Measurements from ENCODE around the gene GNAT2.

- TF ChIP-seq NFYB (IDR thresholded peaks at IDR 0.05; ENCODE audit: insufficient read depth, low read depth, low read length) = no peak
- TF ChIP-seq, protein P1, sequence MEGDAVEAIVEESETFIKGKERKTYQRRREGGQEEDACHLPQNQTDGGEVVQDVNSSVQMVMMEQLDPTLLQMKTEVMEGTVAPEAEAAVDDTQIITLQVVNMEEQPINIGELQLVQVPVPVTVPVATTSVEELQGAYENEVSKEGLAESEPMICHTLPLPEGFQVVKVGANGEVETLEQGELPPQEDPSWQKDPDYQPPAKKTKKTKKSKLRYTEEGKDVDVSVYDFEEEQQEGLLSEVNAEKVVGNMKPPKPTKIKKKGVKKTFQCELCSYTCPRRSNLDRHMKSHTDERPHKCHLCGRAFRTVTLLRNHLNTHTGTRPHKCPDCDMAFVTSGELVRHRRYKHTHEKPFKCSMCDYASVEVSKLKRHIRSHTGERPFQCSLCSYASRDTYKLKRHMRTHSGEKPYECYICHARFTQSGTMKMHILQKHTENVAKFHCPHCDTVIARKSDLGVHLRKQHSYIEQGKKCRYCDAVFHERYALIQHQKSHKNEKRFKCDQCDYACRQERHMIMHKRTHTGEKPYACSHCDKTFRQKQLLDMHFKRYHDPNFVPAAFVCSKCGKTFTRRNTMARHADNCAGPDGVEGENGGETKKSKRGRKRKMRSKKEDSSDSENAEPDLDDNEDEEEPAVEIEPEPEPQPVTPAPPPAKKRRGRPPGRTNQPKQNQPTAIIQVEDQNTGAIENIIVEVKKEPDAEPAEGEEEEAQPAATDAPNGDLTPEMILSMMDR (IDR thresholded peaks at IDR 0.05 in 2 of 3, conservative IDR thresholded peaks at IDR 0.05 in 1 of 3; ENCODE audit: control insufficient read depth in 2 of 3, extremely low read depth in 1 of 3, insufficient read depth in 1 of 3, low read depth in 3 of 3, low read length in 3 of 3) = no peak
- no peak for TF ChIP-seq POLR2A (IDR thresholded peaks at IDR 0.05; ENCODE audit: low read depth, low read length)
- TF ChIP-seq E2F4 (IDR thresholded peaks at IDR 0.05; ENCODE audit: low read depth, low read length) = no peak
Measured at GRCh38 chr1:109627692-109628399, 8.4 kb upstream of the GNAT2 start.

All from GM12878 (cell line).